ENCODE data around the gene ACRBP. TPM values are rescaled to one million over a fixed set of nuclear protein-coding genes. Genes with fewer than 3 reads are reported as not detected.

Gene ACRBP
- total RNA-seq, 1 experiment from 2014 or later = 0.54 TPM

GRCh38 chr12:6604259-6605029, 42.8 kb downstream of the ACRBP start:
- BruUV-seq (replicated peaks) = no TSS peak
- no peaks in the 10 kb centered on the region for H3K9me3 ChIP-seq (ENCODE audit: control insufficient read depth, insufficient read depth, low read depth, low read length)
- H3K27ac ChIP-seq (ENCODE audit: low read length) = no peak overlapping the region
- peaks cover 10% of the 10 kb centered on the region; the same call in 1 of the 2 replicates for H3K36me3 ChIP-seq (ENCODE audit: control insufficient read depth, insufficient read depth, low read length)
- POLR2A ChIA-PET = no interaction called here
- peak overlapping the region; percentile 64 to 71 for H3K4me3 ChIP-seq (ENCODE audit: low read depth in 2 of 2, low read length in 2 of 2)
- ATAC-seq (no peak), DNase-seq (ENCODE audit: low read depth, low spot score) (no peak)
- CTCF ChIA-PET = interaction anchor here (0.6 kb wide), 2 partner anchors 65 to 89 kb away, joined by 3 to 4 read pairs; no protein-coding TSS in a partner anchor
- in situ Hi-C loops (cut with HindIII; ENCODE audit: low pct_unique_long_range_greater_than_20kb, low sequenced_read_pairs) (no loop called here), intact Hi-C loops (cut with micrococcal nuclease; ENCODE audit: unreplicated experiment) (no loop called here)
- no peak for TF ChIP-seq SIN3A (IDR thresholded peaks at IDR 0.05; ENCODE audit: borderline replicate concordance, insufficient read depth, low read depth, low read length)
- TF ChIP-seq REST (IDR thresholded peaks at IDR 0.05; ENCODE audit: insufficient read depth in 1 of 2, low read depth in 2 of 2, low read length in 1 of 2) = no peak
- TF ChIP-seq POLR2AphosphoS5 (IDR thresholded peaks at IDR 0.05; ENCODE audit: low read depth, low read length) = no peak
- no peak for TF ChIP-seq CTCF (IDR thresholded peaks at IDR 0.05)
- H3K4me1 ChIP-seq (ENCODE audit: control insufficient read depth, insufficient read depth, low read length) = peaks cover 17% of the 10 kb centered on the region; the same call in 1 of the 2 replicates
- H3K27me3 ChIP-seq (ENCODE audit: control insufficient read depth, insufficient read depth, low read length) = no peaks in the 10 kb centered on the region

GRCh38 chr12:6603095-6603567, 44.1 kb downstream of the ACRBP start:
- H3K9me3 ChIP-seq (ENCODE audit: control insufficient read depth, insufficient read depth, low read depth, low read length) = no peaks in the 10 kb centered on the region
- no peaks in the 10 kb centered on the region for H3K27me3 ChIP-seq (ENCODE audit: control insufficient read depth, insufficient read depth, low read length)
- peaks cover 10% of the 10 kb centered on the region; the same call in 1 of the 2 replicates for H3K36me3 ChIP-seq (ENCODE audit: control insufficient read depth, insufficient read depth, low read length)
- TF ChIP-seq TCF7L2 (IDR thresholded peaks at IDR 0.05; ENCODE audit: low read depth, low read length) (no peak), SIN3A (IDR thresholded peaks at IDR 0.05; ENCODE audit: borderline replicate concordance, insufficient read depth, low read depth, low read length) (no peak), REST (IDR thresholded peaks at IDR 0.05; ENCODE audit: insufficient read depth in 1 of 2, low read depth in 2 of 2, low read length in 1 of 2) (no peak), CTCF (IDR thresholded peaks at IDR 0.05) (no peak), POLR2AphosphoS5 (IDR thresholded peaks at IDR 0.05; ENCODE audit: low read depth, low read length) (no peak)
- BruUV-seq (replicated peaks) = no TSS peak
- intact Hi-C loops (cut with micrococcal nuclease; ENCODE audit: unreplicated experiment) (no loop called here), in situ Hi-C loops (cut with HindIII; ENCODE audit: low pct_unique_long_range_greater_than_20kb, low sequenced_read_pairs) (no loop called here)
- H3K4me1 ChIP-seq (ENCODE audit: control insufficient read depth, insufficient read depth, low read length) = peaks cover 17% of the 10 kb centered on the region; the same call in 1 of the 2 replicates
- ATAC-seq (no peak), DNase-seq (ENCODE audit: low read depth, low spot score) (no peak)
- ChIA-PET CTCF (no interaction called here), POLR2A (no interaction called here)
- H3K27ac ChIP-seq (ENCODE audit: low read length) = no peak overlapping the region
- H3K4me3 ChIP-seq (ENCODE audit: low read depth in 2 of 2, low read length in 2 of 2) = no peak overlapping the region

Measured in Panc1 (cell line).